ENCODE data around the gene TMEM178B. TPM values are rescaled to one million over a fixed set of nuclear protein-coding genes. Genes with fewer than 3 reads are reported as not detected.

Gene TMEM178B
- total and polyA plus RNA-seq, 2 experiments from 2014 or later, result 0.39 to 0.46 TPM

- no peaks in the 10 kb centered on the region for H3K36me3 ChIP-seq
- no peaks in the 10 kb centered on the region for H3K27me3 ChIP-seq
- H3K9me3 ChIP-seq (ENCODE audit: low read depth), result no peaks in the 10 kb centered on the region
- TF ChIP-seq, protein P1, sequence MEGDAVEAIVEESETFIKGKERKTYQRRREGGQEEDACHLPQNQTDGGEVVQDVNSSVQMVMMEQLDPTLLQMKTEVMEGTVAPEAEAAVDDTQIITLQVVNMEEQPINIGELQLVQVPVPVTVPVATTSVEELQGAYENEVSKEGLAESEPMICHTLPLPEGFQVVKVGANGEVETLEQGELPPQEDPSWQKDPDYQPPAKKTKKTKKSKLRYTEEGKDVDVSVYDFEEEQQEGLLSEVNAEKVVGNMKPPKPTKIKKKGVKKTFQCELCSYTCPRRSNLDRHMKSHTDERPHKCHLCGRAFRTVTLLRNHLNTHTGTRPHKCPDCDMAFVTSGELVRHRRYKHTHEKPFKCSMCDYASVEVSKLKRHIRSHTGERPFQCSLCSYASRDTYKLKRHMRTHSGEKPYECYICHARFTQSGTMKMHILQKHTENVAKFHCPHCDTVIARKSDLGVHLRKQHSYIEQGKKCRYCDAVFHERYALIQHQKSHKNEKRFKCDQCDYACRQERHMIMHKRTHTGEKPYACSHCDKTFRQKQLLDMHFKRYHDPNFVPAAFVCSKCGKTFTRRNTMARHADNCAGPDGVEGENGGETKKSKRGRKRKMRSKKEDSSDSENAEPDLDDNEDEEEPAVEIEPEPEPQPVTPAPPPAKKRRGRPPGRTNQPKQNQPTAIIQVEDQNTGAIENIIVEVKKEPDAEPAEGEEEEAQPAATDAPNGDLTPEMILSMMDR (IDR thresholded peaks at IDR 0.05; ENCODE audit: low read depth, low read length), result no peak
- DNase-seq (ENCODE audit: low read depth in 1 of 2, low spot score in 1 of 2), result no peak
- no peak overlapping the region for H3K27ac ChIP-seq
- no peak overlapping the region for H3K4me3 ChIP-seq
- no peaks in the 10 kb centered on the region for H3K4me1 ChIP-seq (ENCODE audit: low read depth)
Observed at GRCh38 chr7:141527076-141527475, 453.2 kb downstream of the TMEM178B start.

DNA sequence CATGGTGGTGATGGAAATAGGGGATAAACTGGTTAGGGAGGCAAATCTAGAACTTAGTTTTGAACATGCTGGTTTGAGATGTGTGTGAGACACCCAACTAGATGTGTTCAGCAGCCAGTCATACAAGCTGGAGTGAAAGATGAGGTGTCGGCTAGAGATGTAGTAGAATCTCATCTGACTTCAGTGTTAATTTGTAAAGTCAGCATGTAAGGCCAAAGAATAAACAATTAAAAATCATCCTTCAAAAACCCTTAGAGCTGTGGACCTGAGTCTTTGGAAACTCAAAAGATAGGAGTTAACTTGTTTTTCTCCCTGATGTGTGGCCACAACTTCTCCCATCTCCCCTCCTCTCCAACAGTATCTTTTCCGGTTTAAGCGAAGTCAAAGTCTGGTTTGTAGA lies 454.5 kb downstream of the TMEM178B start:
- H3K27ac ChIP-seq, result no peak overlapping the region
- H3K4me3 ChIP-seq, result no peak overlapping the region
- H3K36me3 ChIP-seq, result no peaks in the 10 kb centered on the region
- H3K27me3 ChIP-seq, result no peaks in the 10 kb centered on the region
- TF ChIP-seq, protein P1 (IDR thresholded peaks at IDR 0.05; ENCODE audit: low read depth, low read length), result no peak
- no peaks in the 10 kb centered on the region for H3K9me3 ChIP-seq (ENCODE audit: low read depth)
- no peak for DNase-seq (ENCODE audit: low read depth in 1 of 2, low spot score in 1 of 2)
- no peaks in the 10 kb centered on the region for H3K4me1 ChIP-seq (ENCODE audit: low read depth)

Other genes starting within 250 kb of the TMEM178B start
- 15.5 and 34.8 TPM in 2 replicates for gene BRAF, start 149.1 kb upstream of the TMEM178B start, total RNA-seq
- gene BRAF, start 149.1 kb upstream of the TMEM178B start, polyA plus RNA-seq, result 15.5 TPM in 2 replicates
- 31.3 and 35.4 TPM in 2 replicates for gene MRPS33, start 59.1 kb upstream of the TMEM178B start, total RNA-seq
- 67.5 and 84.8 TPM in 2 replicates for gene MRPS33, start 59.1 kb upstream of the TMEM178B start, polyA plus RNA-seq

All from cardiac muscle cell (in vitro differentiated cells and primary cell).